HG03521 (cell line): ENCODE results near the gene TRAF3IP3.
A peak's percentile ranks its signal among the peaks of the same experiment; 100 is the strongest.

ENCODE experiments used
- ATAC-seq: cut with Tn5 transposase; IDR thresholded peaks from one replicate; pipeline ENCODE4 v1.9.1; 2021; ENCODE audit warnings: mild to moderate bottlenecking, moderate library complexity; ENCODE audit not compliant: unreplicated experiment

Gene TRAF3IP3

GRCh38 chr1:209766051-209766450 is 10.2 kb downstream of the TRAF3IP3 start:
- no peak for ATAC-seq

GRCh38 chr1:209767096-209767495 is 11.2 kb downstream of the TRAF3IP3 start:
- no peak for ATAC-seq

DNA sequence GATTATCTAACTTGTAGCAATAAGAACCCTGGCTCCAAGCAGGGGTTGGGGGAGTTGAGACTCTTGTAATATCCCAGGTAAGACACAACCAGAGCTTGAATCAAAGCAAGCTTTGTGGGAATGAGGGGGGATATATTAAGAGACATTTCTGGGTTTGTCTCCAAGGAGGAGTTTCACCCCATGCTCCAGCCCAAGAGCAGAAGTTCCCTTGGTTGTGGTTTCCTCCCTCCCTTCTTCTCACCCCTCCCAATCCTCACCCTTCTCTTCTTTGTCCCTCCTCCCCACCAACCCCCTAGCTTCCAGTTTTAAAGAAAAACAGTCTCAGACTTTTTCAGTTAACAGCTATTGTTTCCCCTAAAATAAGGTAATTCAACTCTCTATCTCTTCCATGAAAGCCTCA is 11.9 kb downstream of the TRAF3IP3 start:
- ATAC-seq = no peak

- ATAC-seq = peak; percentile 78
Measured at GRCh38 chr1:209768354-209768774, 12.5 kb downstream of the TRAF3IP3 start.

- peak; percentile 64 for ATAC-seq
Measured at GRCh38 chr1:209769171-209769904, 13.5 kb downstream of the TRAF3IP3 start.

GRCh38 chr1:209769971-209770370 is 14.1 kb downstream of the TRAF3IP3 start:
- ATAC-seq = no peak

GRCh38 chr1:209770636-209771415 is 15.0 kb downstream of the TRAF3IP3 start:
- no peak for ATAC-seq

DNA sequence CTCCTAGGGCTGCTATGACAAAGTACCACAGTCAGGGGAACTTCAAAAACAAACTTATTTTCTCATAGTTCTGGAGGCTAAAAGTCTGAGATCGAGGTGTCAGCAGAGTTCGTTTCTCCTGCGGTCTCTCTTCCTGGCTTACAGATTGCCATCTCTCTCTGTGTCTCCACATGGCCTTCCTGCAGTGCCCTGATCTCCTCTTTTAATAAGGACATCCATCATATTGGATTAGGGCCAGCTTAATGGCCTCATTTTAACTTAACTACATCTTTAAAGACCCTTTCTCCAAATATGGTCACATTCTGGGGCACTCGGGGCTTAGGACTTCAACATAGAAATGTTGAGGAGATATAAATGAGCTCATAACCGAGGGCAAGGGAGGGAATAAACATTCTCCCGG is 16.3 kb downstream of the TRAF3IP3 start:
- ATAC-seq = no peak

DNA sequence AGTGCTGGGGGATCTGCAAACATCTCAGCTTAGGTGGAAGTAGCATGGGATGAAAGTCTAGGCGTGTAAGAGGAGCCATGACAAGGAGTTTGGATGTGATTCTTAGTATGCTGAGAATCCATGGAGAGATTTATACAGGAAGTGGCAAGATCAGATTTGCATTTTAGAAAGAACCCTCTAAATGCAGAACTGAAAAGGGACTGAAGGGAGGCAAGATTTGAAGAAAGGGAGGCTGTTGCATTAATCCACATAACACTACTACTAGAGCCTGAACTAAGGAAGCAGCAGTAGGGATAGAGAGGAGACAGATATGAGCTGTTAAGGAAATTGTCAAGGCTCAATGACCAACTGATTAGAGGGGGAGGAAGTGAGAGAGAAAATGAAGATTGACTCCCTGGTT is 18.7 kb downstream of the TRAF3IP3 start:
- peak; percentile 72 for ATAC-seq

DNA sequence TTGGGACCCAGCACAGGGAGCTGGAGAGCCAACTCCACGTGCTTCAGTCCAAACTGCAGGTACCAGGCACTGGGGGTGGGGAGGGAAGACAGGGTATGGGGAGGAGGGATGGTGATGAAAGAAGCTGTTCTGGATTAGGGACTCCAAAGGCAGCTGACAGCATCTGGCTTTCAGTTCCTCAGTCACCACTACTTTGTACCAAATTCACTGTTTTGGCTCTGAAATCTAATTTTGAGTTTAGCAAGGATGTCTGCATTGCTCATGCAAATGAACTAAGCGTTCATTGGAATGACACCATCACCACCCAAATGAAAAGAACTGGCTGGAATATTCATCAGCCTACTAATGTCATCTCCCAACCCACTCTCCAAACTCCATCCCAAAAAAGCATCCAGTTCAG is 19.8 kb downstream of the TRAF3IP3 start:
- ATAC-seq = no peak

GRCh38 chr1:209777587-209777986 is 21.7 kb downstream of the TRAF3IP3 start:
- ATAC-seq = no peak

DNA sequence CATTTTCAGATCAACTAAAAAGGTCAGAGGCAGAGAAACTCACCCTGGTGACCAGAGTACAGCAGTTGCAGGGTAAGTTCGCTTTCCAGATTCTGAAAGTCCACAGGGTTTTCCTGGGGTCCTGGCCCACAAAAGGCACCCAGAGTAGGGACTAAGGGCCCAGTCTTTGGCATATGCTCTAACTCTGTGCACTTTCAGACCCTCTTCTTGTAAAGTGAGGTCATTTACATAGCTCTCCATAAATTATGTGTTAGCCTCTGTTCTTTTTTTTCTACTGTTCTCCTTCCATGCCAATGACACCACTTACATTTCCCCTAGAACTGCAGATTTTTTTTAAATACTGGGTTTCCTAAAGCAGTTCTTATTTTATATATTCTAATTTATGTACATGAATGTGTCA is 22.2 kb downstream of the TRAF3IP3 start:
- no peak for ATAC-seq

DNA sequence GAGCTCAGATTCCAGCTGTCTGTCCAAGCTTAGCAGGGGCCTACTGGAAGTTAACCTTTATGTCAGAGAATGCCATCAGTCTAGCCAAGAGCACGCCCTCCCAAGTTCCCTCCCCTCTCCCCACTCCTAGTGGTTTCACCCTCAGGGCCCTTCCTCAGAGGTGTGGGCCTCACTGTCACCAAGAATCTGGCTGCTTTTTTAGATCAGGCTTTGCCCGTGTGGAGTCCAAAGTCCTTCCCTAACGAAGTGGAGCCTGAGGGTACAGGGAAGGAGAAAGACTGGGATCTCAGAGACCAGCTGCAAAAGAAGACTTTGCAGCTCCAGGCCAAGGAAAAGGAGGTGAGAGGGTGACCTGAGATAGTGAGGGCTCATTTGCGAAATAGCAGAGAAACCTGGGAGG is 24.4 kb downstream of the TRAF3IP3 start:
- no peak for ATAC-seq

DNA sequence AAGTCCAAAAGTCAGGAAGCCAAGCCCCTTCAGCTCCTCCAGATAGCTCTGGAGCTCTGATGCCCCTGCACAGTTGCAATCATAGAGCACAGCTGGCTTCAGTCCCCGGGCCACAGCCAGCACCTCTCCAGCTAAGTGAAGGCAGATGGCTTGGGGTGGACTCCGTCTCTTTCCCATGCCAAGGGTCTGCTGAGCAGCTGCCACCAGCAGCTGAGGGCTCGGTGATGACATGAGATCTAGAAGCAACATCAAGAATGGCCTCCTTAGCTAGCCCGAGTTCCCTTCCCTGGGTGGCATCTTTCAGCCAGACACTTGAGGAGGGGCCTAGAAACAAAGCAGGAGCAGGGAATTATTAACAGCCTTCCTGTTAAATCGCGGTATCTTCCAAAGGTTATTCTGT is 27.5 kb downstream of the TRAF3IP3 start:
- ATAC-seq = no peak

DNA sequence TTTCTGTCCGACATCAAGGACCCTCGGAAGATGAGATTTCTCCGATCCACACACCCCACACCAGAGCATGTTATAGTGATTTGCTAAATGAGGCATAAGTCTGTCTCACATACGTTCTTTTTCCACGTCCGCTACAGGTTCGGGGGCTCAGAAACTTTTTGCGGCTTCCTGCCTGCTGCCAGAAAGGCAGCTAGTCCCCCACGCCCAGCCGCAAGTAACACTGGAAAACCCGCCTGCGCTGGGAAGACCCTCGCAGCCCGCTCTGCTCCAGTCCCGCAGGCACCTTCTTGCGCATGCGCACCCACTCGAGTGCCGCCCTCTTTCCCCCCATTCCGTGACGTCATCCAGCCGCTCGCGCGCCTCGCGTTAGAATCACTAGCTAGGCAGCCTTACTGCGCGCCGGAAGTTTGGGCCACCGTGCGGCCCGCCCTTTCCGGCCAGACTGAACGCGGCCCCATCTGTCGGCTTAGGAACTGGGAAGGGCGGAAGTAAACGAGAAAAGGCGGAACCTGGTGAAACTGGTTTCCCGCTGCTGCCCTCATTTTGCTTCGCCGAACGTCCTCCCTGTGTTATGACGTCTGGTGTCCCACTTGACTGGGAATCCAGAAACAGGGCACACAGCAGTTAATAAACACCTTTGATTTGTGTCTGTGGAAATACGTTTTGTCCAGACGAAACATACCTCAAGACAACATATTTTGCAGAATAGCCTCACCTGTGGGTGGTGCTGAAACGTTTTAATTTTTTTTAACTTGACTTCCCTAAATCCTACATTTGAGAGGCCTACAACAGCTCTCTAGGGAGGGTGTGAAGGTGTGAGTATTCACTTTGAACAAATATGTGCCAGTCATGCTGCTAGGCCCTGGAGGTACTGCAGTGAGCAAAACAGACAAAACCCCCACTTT is 28.7 kb downstream of the TRAF3IP3 start, which contains the start of gene C1orf74:
Gene C1orf74, minus strand, starts transcription at position 295 of the 905 bp plus-strand sequence. CDS start 925 bp downstream, outside the sequence.
- peak; percentile 99 for ATAC-seq

DNA sequence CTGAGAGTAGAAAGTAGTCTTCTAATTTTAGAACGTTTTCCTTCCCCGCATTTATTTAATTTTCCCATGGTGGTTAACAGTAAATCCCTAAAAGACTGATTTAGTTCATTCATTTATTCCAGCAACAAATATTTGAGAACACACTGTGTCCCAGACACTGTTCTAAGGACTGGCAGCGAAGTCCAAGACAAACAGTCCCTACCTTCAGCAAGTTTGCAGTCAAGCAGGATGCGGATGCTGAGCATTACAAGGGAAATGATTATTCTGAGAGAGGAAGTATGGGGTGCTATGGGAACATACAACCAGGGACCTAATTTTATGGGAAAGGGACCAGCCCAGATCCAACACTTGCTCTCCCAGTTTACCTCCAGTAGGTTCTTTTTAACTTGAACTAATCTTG is 29.7 kb downstream of the TRAF3IP3 start:
- no peak for ATAC-seq

DNA sequence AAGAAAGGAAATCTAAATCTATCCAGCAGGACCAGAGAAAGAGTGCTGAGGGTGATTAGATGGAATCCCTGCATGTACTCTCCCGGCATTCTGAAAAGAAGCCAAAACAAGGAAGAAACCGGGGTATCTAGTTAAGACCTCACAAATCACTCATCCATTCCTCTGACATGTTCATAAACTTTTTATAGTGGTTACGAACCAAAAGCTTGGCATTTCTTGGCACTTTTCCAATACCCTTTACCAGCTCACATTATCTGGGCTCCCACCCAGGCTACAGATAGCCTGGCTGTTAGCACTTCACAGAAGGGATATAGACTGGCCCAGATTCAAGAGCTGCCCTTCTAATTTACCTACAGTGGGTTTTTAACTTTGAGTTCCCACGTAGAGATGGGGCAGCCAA is 30.3 kb downstream of the TRAF3IP3 start:
- ATAC-seq = no peak

- ATAC-seq = no peak
Measured at GRCh38 chr1:209787551-209787950, 31.7 kb downstream of the TRAF3IP3 start.

GRCh38 chr1:209789245-209789644 is 33.4 kb downstream of the TRAF3IP3 start:
- no peak for ATAC-seq

GRCh38 chr1:209790286-209791193 is 34.7 kb downstream of the TRAF3IP3 start:
- ATAC-seq = no peak
